Measurements from ENCODE around the gene MS4A4A. TPM values are rescaled to one million over a fixed set of nuclear protein-coding genes. Genes with fewer than 3 reads are reported as not detected.
A peak's percentile ranks its signal among the peaks of the same experiment; 100 is the strongest.

Gene MS4A4A
- total and polyA plus RNA-seq, 9 of the 15 experiments (the other 6 are each of a cell fraction or from before 2014, with no cell fraction given): 0.77 to 41.4 (median 10.1) TPM

GRCh38 chr11:60339356-60339755, 58.9 kb downstream of the MS4A4A start (continued):
- TF ChIP-seq JUNB (CRISPR knock-in tag; conservative IDR thresholded peaks at IDR 0.05) (no peak), GATAD2A (IDR thresholded peaks at IDR 0.05) (no peak)

GRCh38 chr11:60343094-60343704, 62.7 kb downstream of the MS4A4A start:
- POLR2A ChIA-PET: no interaction called here
- no peaks in the 10 kb centered on the region for H3K79me2 ChIP-seq (ENCODE audit: control insufficient read depth, insufficient read depth, low read length)
- CTCF ChIA-PET (ENCODE audit: low intra/inter-chr PET ratio): no interaction called here
- H4K20me1 ChIP-seq (replicated peaks; ENCODE audit: control insufficient read depth, insufficient read depth, low read length): no peaks in the 10 kb centered on the region
- in situ Hi-C loops (cut with MboI) (no loop called here), intact Hi-C loops (cut with micrococcal nuclease) (loop anchor here (5.0 kb wide), 1 partner anchor 76 kb away; no protein-coding TSS in a partner anchor)
- ATAC-seq (0 out of 3 replicates have a peak, but pooled peaks have one; percentile 33), FAIRE-seq (peak; percentile 83), DNase-seq (ENCODE audit: extremely low read depth in 1 of 4, low spot score in 3 of 4) (peak; percentile 23 to 43 (median 35))
- H3K27me3 ChIP-seq (ENCODE audit: control insufficient read depth in 2 of 2, insufficient read depth in 2 of 2, low read length in 2 of 2): no peaks in the 10 kb centered on the region
- H3K9me1 ChIP-seq (ENCODE audit: control insufficient read depth, insufficient read depth, low read length): no peaks in the 10 kb centered on the region
- no TSS peak for BruUV-seq (replicated peaks)
- no peak overlapping the region for H3K9ac ChIP-seq (ENCODE audit: insufficient read depth in 1 of 2, low read depth in 2 of 2, low read length in 2 of 2)
- no peak overlapping the region for H3K27ac ChIP-seq (ENCODE audit: extremely low read depth, low read depth, low read length)
- WGBS (ENCODE audit: insufficient coverage, low coverage, missing lambda C conversion rate): 27% methylated on average over 10 of the region's 10 CpGs
- H2AFZ ChIP-seq (ENCODE audit: low read depth, low read length): no peak overlapping the region
- H3K4me3 ChIP-seq: no peak overlapping the region
- H3K9me3 ChIP-seq (replicated peaks; ENCODE audit: control insufficient read depth, insufficient read depth, low read depth, low read length): no peaks in the 10 kb centered on the region
- no peak overlapping the region for H3K4me2 ChIP-seq (ENCODE audit: insufficient read depth, low read length)
- H3K4me1 ChIP-seq (replicated peaks in 1 of 2; ENCODE audit: control insufficient read depth in 2 of 2, insufficient read depth in 2 of 2, low read length in 2 of 2): no peaks in the 10 kb centered on the region
- no peaks in the 10 kb centered on the region for H3K36me3 ChIP-seq (ENCODE audit: control insufficient read depth, insufficient read depth, low read length)
- no peak for TF ChIP-seq TSC22D4 (tag; IDR thresholded peaks at IDR 0.05)
- no peak for TF ChIP-seq SNIP1 (IDR thresholded peaks at IDR 0.05; ENCODE audit: low read depth)
- peak in 1 of 2 experiments; percentile 45; a peak in 2 of 4 replicates for TF ChIP-seq RAD21 (CRISPR knock-in tag; conservative IDR thresholded peaks at IDR 0.05 in 1 of 2, IDR thresholded peaks at IDR 0.05 in 1 of 2)
- TF ChIP-seq BRF2 (IDR thresholded peaks at IDR 0.05; ENCODE audit: borderline replicate concordance, insufficient read depth, insufficient read length): no peak
- TF ChIP-seq ZNF561 (CRISPR knock-in tag; conservative IDR thresholded peaks at IDR 0.05): no peak
- no peak for TF ChIP-seq ZNF592 (IDR thresholded peaks at IDR 0.05)
- no peak for TF ChIP-seq ETV1 (tag; conservative IDR thresholded peaks at IDR 0.05; ENCODE audit: low read depth)
- TF ChIP-seq CTCF (IDR thresholded peaks at IDR 0.05 in 2 of 3, conservative IDR thresholded peaks at IDR 0.05 in 1 of 3; ENCODE audit: insufficient read depth in 2 of 3, low read depth in 1 of 3, low read length in 3 of 3): peak; percentile 47 to 63 (median 57); a peak in 5 of 6 replicates
- no peak for TF ChIP-seq MTA1 (IDR thresholded peaks at IDR 0.05; ENCODE audit: borderline replicate concordance)
- TF ChIP-seq STAT5B (CRISPR knock-in tag; IDR thresholded peaks at IDR 0.05): no peak
- 0 out of 2 replicates have a peak, but pooled peaks have one; percentile 20 for TF ChIP-seq SMC3 (conservative IDR thresholded peaks at IDR 0.05; ENCODE audit: insufficient read depth, low read depth, low read length)
- TF ChIP-seq E2F3 (CRISPR knock-in tag; IDR thresholded peaks at IDR 0.05): no peak
